Smooth muscle cell of the brain vasculature (primary cell): Measurements from ENCODE around the gene NES.

Source experiments
- DNase-seq: peaks from one replicate; pipeline ENCODE4 v3.0.0-alpha.2; 2012; ENCODE audit warnings: low read depth, low spot score

NES gene

GRCh38 chr1:156623946-156624813 is 53.0 kb downstream of the NES start:
- DNase-seq: no peak

GRCh38 chr1:156622581-156623297 is 54.5 kb downstream of the NES start:
- no peak for DNase-seq

- no peak for DNase-seq
Observed at GRCh38 chr1:156619582-156619955, 57.6 kb downstream of the NES start.

- no peak for DNase-seq
Observed at GRCh38 chr1:156618853-156619581, 58.2 kb downstream of the NES start, which contains the start of gene HAPLN2. Gene HAPLN2, plus strand, starts transcription at chr1:156619415. Its CDS starts 4,076 bp downstream, at chr1:156623491.
